HEK293T (cell line): ENCODE measurements around the gene PCDH9.

Source experiments
- ARNT ChIP-seq: fragments of 450-650 bp; IDR thresholded peaks from 2 replicates; pipeline ENCODE4 v1.6.1; 2017; ENCODE audit warnings: mild to moderate bottlenecking
- BHLHE40 ChIP-seq: fragments of 450-650 bp; IDR thresholded peaks from 2 replicates; pipeline ENCODE4 v1.6.1; 2016; ENCODE audit warnings: mild to moderate bottlenecking, moderate library complexity, borderline replicate concordance
- ELF4 ChIP-seq: fragments of 450-650 bp; IDR thresholded peaks from 2 replicates; pipeline ENCODE4 v1.6.1; 2017; ENCODE audit warnings: antibody characterized with exemption
- FOXA1 ChIP-seq: fragments of 450-650 bp; IDR thresholded peaks from 2 replicates; pipeline ENCODE4 v1.6.1; 2016; ENCODE audit warnings: mild to moderate bottlenecking
- FOXM1 ChIP-seq: fragments of 450-650 bp; IDR thresholded peaks from 2 replicates; pipeline ENCODE4 v1.6.1; 2017; ENCODE audit warnings: mild to moderate bottlenecking, borderline replicate concordance
- NFRKB ChIP-seq: fragments of 450-650 bp; IDR thresholded peaks from 2 replicates; pipeline ENCODE4 v1.6.1; 2016; ENCODE audit warnings: mild to moderate bottlenecking, moderate library complexity
- SP1 ChIP-seq: fragments of 450-650 bp; IDR thresholded peaks from 2 replicates; pipeline ENCODE4 v1.6.1; 2017
- SUZ12 ChIP-seq: fragments of 450-650 bp; IDR thresholded peaks from 2 replicates; pipeline ENCODE4 v1.6.1; 2016; ENCODE audit warnings: mild to moderate bottlenecking
- ZNF384 ChIP-seq: fragments of 450-650 bp; IDR thresholded peaks from 2 replicates; pipeline ENCODE4 v1.6.1; 2016
- TF ChIP-seq, protein P1 (sequence below): fragments of 450-650 bp; IDR thresholded peaks from 2 replicates; pipeline ENCODE4 v1.6.1; 2016

DNA sequence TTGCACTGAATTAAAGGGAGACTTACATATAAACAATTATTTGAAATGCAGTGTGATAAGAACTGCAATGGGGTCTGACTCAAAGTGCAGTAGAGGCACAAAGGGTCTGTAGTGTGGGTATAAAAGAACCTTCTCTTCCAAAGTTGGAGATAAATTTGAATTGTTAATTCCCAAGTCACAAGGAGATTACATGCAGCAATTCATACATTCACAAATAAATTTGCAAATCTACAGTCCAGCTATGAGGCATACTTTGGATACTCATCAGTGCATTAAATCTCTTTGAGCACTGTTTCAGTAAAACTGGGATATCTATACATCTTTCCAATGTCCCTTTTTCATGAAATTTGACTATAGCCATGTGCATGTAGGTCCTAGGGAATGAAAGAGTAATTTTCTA, 799.4 kb downstream of the PCDH9 start:
- TF ChIP-seq SUZ12 (no peak), BHLHE40 (no peak), SP1 (no peak), NFRKB (no peak), ZNF384 (no peak), FOXM1 (no peak), ARNT (no peak), FOXA1 (no peak), ELF4 (no peak)
- TF ChIP-seq, protein P1, sequence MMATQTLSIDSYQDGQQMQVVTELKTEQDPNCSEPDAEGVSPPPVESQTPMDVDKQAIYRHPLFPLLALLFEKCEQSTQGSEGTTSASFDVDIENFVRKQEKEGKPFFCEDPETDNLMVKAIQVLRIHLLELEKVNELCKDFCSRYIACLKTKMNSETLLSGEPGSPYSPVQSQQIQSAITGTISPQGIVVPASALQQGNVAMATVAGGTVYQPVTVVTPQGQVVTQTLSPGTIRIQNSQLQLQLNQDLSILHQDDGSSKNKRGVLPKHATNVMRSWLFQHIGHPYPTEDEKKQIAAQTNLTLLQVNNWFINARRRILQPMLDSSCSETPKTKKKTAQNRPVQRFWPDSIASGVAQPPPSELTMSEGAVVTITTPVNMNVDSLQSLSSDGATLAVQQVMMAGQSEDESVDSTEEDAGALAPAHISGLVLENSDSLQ, result no peak
